Neural cell (in vitro differentiated cells): ENCODE measurements around the gene DIS3L2. TPM values are rescaled to one million over a fixed set of nuclear protein-coding genes. Genes with fewer than 3 reads are reported as not detected.

Source experiments
- H2AFZ ChIP-seq: fragments of 200-600, 300-800 bp; sonication (generic), shearing (Covaris generic); 2 replicates; pipeline ENCODE4 v1.6.0; 2014; ENCODE audit warnings: low read depth, mild to moderate bottlenecking, antibody characterized with exemption, low read length, moderate library complexity
- H3F3A ChIP-seq: fragments of 200-600 bp; shearing (Covaris generic); 2 replicates; pipeline ENCODE4 v1.6.1; 2016; ENCODE audit warnings: mild to moderate bottlenecking, moderate library complexity, mixed read lengths, antibody characterized with exemption, low read length; ENCODE audit not compliant: insufficient read depth, poor library complexity, severe bottlenecking
- H3K27ac ChIP-seq: fragments of 200-600, 300-800 bp; sonication (generic), shearing (Covaris generic); 2 replicates; pipeline ENCODE4 v1.5.1; 2014; ENCODE audit warnings: mild to moderate bottlenecking, low read length, moderate library complexity
- H3K27me3 ChIP-seq: fragments of 300-800, 200-600 bp; sonication (generic), shearing (Covaris generic); 2 replicates; pipeline ENCODE4 v1.6.0; 2014; ENCODE audit warnings: mild to moderate bottlenecking, low read depth, low read length, moderate library complexity; ENCODE audit not compliant: insufficient read depth
- H3K36me3 ChIP-seq: fragments of 300-800, 200-600 bp; sonication (generic), shearing (Covaris generic); 2 replicates; pipeline ENCODE4 v1.5.1; 2014; ENCODE audit warnings: mild to moderate bottlenecking, antibody characterized with exemption, low read length, moderate library complexity; ENCODE audit not compliant: insufficient read depth
- H3K4me2 ChIP-seq: fragments of 300-800, 200-600 bp; sonication (generic), shearing (Covaris generic); 2 replicates; pipeline ENCODE4 v1.6.0; 2014; ENCODE audit warnings: mild to moderate bottlenecking, low read length
- H3K4me3 ChIP-seq: fragments of 300-800, 200-600 bp; sonication (generic), shearing (Covaris generic); 2 replicates; pipeline ENCODE4 v1.5.1; 2014; ENCODE audit warnings: mild to moderate bottlenecking, low read length, moderate library complexity
- H3K79me2 ChIP-seq: fragments of 200-600 bp; shearing (Covaris generic); replicated peaks from 2 replicates; pipeline ENCODE4 v1.6.0; 2014; ENCODE audit warnings: mild to moderate bottlenecking, low read length, moderate library complexity; ENCODE audit not compliant: insufficient read depth
- H3K9ac ChIP-seq: fragments of 300-800, 200-600 bp; sonication (generic), shearing (Covaris generic); 2 replicates; pipeline ENCODE4 v1.6.1; 2016; ENCODE audit warnings: mild to moderate bottlenecking, low read length, mixed read lengths
- H3K9me2 ChIP-seq: fragments of 200-600 bp; shearing (Covaris generic); 2 replicates; pipeline ENCODE4 v1.6.1; 2016; ENCODE audit warnings: mild to moderate bottlenecking, low read length, mixed read lengths; ENCODE audit not compliant: insufficient read depth
- H3K9me3 ChIP-seq: fragments of 200-600, 300-800 bp; sonication (generic), shearing (Covaris generic); 2 replicates; pipeline ENCODE4 v1.6.1; 2016; ENCODE audit warnings: mild to moderate bottlenecking, mixed run types, low read length, moderate library complexity, mixed read lengths
- H4K20me1 ChIP-seq: fragments of 200-600 bp; shearing (Covaris generic); 2 replicates; pipeline ENCODE4 v1.6.1; 2016; ENCODE audit warnings: mild to moderate bottlenecking, mixed run types; ENCODE audit not compliant: insufficient read depth
- EP300 ChIP-seq: fragments of 450-650 bp; conservative IDR thresholded peaks from 2 replicates; pipeline ENCODE4 v1.6.1; 2014; ENCODE audit warnings: antibody characterized with exemption, mild to moderate bottlenecking, moderate library complexity; ENCODE audit not compliant: poor library complexity, severe bottlenecking
- EZH2 ChIP-seq: fragments of 200-600, 300-800 bp; shearing (Covaris generic), sonication (generic); IDR thresholded peaks from 2 replicates; pipeline ENCODE4 v1.6.1; 2014; ENCODE audit warnings: antibody characterized with exemption, low read length, borderline replicate concordance, mild to moderate bottlenecking; ENCODE audit not compliant: insufficient read depth, poor library complexity, severe bottlenecking
- MXI1 ChIP-seq: fragments of 450-650 bp; conservative IDR thresholded peaks from 2 replicates; pipeline ENCODE4 v1.6.1; 2014; ENCODE audit warnings: antibody characterized with exemption, mild to moderate bottlenecking; ENCODE audit not compliant: poor library complexity, severe bottlenecking
- POLR2AphosphoS5 ChIP-seq: IDR thresholded peaks from 2 replicates; pipeline ENCODE4 v1.6.1; 2012
- RAD21 ChIP-seq: fragments of 450-650 bp; conservative IDR thresholded peaks from 2 replicates; pipeline ENCODE4 v1.6.1; 2014; ENCODE audit warnings: antibody characterized with exemption, mild to moderate bottlenecking, moderate library complexity
- SMC3 ChIP-seq: fragments of 450-650 bp; conservative IDR thresholded peaks from 2 replicates; pipeline ENCODE4 v1.6.1; 2014; ENCODE audit warnings: antibody characterized with exemption, mild to moderate bottlenecking, moderate library complexity; ENCODE audit not compliant: poor library complexity
- TAF1 ChIP-seq: IDR thresholded peaks from 2 replicates; pipeline ENCODE4 v1.6.1; 2012; ENCODE audit warnings: low read depth
- polyA plus RNA-seq: library from polyadenylated mRNA; depleted of rRNA; stranded (reverse); fragments of >200 nt; gene quantifications from 2 replicates; pipeline ENCODE4 v1.2.3, GENCODE V29; 2014
- TF ChIP-seq, protein P1 (sequence below): IDR thresholded peaks from 2 replicates; pipeline ENCODE4 v1.6.1; 2012; ENCODE audit warnings: borderline replicate concordance
- TF ChIP-seq, protein P2 (sequence below): fragments of 450-650 bp; IDR thresholded peaks from 2 replicates; pipeline ENCODE4 v1.5.1; 2014; ENCODE audit warnings: antibody characterized with exemption, mild to moderate bottlenecking, moderate library complexity; ENCODE audit not compliant: poor library complexity, severe bottlenecking

The DIS3L2 gene
- polyA plus RNA-seq, 1 donor from 2014 or later, result 20.0 TPM

DNA sequence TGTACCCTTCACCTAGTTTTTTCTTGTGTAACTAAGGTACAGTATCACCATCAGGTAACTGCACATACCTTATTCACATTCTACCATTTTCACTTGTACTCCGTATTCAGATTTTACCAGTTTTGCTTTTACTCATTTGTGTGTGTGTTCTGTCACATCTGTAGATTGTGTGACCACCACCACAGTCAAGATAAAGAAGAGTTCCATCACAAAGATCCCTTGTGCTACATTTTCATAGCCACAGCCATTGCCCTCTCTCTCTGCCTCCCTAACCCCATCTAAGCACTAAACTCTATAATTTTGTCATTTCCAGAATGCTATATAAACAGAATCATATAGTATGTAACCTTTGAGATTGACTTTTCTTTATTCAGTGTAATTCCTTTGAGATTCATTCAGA lies 23.5 kb downstream of the DIS3L2 start:
- Histone ChIP-seq H3K9me2 (no peaks in the 10 kb centered on the region), H3K4me2 (no peak overlapping the region), H3F3A (no peaks in the 10 kb centered on the region), H3K4me3 (no peak overlapping the region), H3K36me3 (no peaks in the 10 kb centered on the region), H3K9me3 (no peaks in the 10 kb centered on the region), H3K27ac (no peak overlapping the region), H4K20me1 (no peaks in the 10 kb centered on the region), H3K79me2 (no peaks in the 10 kb centered on the region), H3K9ac (no peak overlapping the region), H2AFZ (no peak overlapping the region), H3K27me3 (no peaks in the 10 kb centered on the region)
- TF ChIP-seq EZH2 (no peak), POLR2AphosphoS5 (no peak), TAF1 (no peak), MXI1 (no peak)

DNA sequence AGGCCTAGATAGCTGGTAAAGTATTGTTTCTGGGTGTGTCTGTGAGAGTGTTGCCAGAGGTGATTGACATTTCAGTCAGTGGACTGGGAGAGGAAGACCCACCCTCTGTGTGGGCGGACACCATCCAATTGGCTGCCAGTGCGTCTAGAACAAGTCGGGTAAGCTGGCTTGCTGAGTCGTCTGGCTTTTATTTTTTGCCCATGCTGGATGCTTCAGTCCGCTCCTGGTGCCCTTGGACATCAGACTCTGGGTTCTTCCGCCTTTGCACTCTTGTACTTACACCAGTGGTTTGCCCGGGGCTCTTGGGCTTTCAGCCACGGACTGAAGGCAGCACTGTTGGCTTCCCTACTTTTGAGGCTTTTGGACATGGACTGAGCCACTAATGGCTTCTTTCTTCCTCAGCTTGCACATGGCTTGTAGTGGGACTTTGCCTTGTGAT lies 24.3 kb downstream of the DIS3L2 start:
- no peak overlapping the region for H3K4me2 ChIP-seq
- H3K79me2 ChIP-seq, result no peaks in the 10 kb centered on the region
- no peak overlapping the region for H3K4me3 ChIP-seq
- no peaks in the 10 kb centered on the region for H4K20me1 ChIP-seq
- H2AFZ ChIP-seq, result no peak overlapping the region
- no peak overlapping the region for H3K9ac ChIP-seq
- H3F3A ChIP-seq, result no peaks in the 10 kb centered on the region
- no peaks in the 10 kb centered on the region for H3K36me3 ChIP-seq
- no peaks in the 10 kb centered on the region for H3K9me2 ChIP-seq
- H3K27me3 ChIP-seq, result no peaks in the 10 kb centered on the region
- no peak for TF ChIP-seq EP300
- TF ChIP-seq EZH2, result no peak
- TF ChIP-seq SMC3, result no peak
- TF ChIP-seq RAD21, result no peak
- no peak for TF ChIP-seq POLR2AphosphoS5
- TF ChIP-seq TAF1, result no peak
- TF ChIP-seq, protein P1, sequence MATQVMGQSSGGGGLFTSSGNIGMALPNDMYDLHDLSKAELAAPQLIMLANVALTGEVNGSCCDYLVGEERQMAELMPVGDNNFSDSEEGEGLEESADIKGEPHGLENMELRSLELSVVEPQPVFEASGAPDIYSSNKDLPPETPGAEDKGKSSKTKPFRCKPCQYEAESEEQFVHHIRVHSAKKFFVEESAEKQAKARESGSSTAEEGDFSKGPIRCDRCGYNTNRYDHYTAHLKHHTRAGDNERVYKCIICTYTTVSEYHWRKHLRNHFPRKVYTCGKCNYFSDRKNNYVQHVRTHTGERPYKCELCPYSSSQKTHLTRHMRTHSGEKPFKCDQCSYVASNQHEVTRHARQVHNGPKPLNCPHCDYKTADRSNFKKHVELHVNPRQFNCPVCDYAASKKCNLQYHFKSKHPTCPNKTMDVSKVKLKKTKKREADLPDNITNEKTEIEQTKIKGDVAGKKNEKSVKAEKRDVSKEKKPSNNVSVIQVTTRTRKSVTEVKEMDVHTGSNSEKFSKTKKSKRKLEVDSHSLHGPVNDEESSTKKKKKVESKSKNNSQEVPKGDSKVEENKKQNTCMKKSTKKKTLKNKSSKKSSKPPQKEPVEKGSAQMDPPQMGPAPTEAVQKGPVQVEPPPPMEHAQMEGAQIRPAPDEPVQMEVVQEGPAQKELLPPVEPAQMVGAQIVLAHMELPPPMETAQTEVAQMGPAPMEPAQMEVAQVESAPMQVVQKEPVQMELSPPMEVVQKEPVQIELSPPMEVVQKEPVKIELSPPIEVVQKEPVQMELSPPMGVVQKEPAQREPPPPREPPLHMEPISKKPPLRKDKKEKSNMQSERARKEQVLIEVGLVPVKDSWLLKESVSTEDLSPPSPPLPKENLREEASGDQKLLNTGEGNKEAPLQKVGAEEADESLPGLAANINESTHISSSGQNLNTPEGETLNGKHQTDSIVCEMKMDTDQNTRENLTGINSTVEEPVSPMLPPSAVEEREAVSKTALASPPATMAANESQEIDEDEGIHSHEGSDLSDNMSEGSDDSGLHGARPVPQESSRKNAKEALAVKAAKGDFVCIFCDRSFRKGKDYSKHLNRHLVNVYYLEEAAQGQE, result no peak
- TF ChIP-seq, protein P2, sequence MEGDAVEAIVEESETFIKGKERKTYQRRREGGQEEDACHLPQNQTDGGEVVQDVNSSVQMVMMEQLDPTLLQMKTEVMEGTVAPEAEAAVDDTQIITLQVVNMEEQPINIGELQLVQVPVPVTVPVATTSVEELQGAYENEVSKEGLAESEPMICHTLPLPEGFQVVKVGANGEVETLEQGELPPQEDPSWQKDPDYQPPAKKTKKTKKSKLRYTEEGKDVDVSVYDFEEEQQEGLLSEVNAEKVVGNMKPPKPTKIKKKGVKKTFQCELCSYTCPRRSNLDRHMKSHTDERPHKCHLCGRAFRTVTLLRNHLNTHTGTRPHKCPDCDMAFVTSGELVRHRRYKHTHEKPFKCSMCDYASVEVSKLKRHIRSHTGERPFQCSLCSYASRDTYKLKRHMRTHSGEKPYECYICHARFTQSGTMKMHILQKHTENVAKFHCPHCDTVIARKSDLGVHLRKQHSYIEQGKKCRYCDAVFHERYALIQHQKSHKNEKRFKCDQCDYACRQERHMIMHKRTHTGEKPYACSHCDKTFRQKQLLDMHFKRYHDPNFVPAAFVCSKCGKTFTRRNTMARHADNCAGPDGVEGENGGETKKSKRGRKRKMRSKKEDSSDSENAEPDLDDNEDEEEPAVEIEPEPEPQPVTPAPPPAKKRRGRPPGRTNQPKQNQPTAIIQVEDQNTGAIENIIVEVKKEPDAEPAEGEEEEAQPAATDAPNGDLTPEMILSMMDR, result no peak
- no peak for TF ChIP-seq MXI1
- H3K27ac ChIP-seq, result no peak overlapping the region
- H3K9me3 ChIP-seq, result no peaks in the 10 kb centered on the region
